Right lung (tissue), 5 donors: Measurements from ENCODE around the gene REV3L. TPM values are rescaled to one million over a fixed set of nuclear protein-coding genes. Genes with fewer than 3 reads are reported as not detected.
A peak's percentile ranks its signal among the peaks of the same experiment; 100 is the strongest.
"Not testable (repeated sequence)": the region's sequence is repeated elsewhere in the genome, so short reads cannot be mapped to it uniquely, and the experiment has no call there.

Source experiments
- DNase-seq, 2 donors: peaks; one replicate each; pipeline ENCODE4 v3.0.0-alpha.2; 2013
- polyA plus RNA-seq, 5 donors: library from polyadenylated mRNA; unstranded; fragments of 120-200 nt; gene quantifications; one replicate each; pipeline versions ENCODE4 v1.2.1 to v1.2.3, GENCODE V29; 2013; ENCODE audit warnings: inconsistent platforms in 1 of 5, low replicate concordance in 1 of 5; ENCODE audit not compliant: insufficient read length in 5 of 5, insufficient read depth in 1 of 5

Gene REV3L
- polyA plus RNA-seq, 5 donors = 45.5 to 67.0 (median 63.9) TPM

GRCh38 chr6:111265842-111266241 lies 217.2 kb downstream of the REV3L start:
- no peak for DNase-seq

DNA sequence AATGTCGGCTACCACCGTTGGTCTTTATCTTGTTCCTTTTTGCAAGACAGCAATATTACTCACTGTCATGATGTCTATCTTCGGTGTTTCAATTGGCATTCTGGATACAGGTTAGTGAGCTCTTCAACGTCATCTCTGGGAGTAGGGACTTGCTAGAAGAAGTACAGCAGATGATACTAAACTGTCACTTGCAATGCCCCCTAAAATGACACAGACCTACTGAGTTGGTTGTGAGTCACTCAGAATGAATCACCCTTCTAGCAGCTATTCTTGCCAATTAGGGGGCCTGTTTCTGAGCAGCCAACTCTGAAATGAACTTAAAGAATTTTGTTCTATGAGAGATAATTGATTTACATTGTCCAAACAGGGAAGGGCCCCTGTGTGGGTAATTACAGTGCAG lies 219.2 kb downstream of the REV3L start:
- DNase-seq = no peak

DNA sequence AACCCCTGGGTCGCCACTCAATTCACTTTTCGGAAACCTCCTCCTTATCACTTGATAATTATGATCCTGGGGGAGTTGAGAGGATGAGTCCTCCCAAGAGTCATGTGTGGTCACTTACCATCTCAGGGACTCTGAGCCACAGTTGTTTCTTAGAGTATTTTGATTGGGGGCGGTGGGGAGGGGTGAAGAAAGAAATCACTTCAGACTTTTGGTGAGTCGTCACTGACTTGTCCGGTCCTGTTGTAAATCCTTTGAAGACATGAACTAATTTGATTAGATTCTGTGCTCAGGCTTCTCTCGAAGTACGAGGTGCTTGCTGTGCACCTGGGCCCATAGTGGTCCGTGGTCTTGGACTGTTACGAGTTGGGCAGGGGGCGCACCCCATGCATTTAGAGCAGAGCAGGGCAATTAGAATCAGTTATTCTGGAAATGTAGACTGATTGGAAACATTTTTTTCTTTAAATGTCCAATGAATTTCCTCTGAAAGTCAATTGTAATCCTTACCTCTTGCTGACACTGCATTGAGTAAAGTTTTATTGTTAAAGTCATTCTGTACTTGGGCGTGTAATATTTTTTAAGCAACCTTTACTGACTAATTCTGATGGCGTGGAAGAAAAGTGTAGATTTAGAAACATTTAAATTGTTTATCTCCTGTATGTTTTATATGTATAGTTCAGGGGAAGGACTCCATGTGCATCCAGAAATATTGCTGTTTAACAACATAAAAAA lies 222.3 kb downstream of the REV3L start:
- no peak for DNase-seq

GRCh38 chr6:111259089-111259831 lies 223.8 kb downstream of the REV3L start:
- peak; percentile 99 to 100 for DNase-seq

- DNase-seq = no peak
Measured at GRCh38 chr6:111258615-111259088, 224.4 kb downstream of the REV3L start.

GRCh38 chr6:111258010-111258409 lies 225.0 kb downstream of the REV3L start:
- DNase-seq = no peak

GRCh38 chr6:111256646-111257045 lies 226.4 kb downstream of the REV3L start:
- DNase-seq = no peak

DNA sequence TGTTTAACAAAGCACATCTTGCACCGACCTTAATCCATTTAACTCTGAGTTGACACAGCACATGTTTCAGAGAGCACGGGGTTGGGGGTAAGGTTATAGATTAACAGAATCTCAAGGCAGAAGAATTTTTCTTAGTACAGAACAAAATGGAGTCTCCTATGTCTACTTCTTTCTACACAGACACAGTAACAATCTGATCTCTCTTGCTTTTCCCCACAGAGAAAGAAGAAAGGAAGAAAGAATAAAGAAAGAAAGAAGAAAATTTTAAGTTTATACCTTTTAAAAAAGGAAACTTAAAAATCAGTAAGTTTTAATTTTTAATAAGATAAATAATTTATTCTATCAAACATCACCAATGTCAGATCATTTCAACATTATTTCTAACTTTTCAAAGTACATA lies 227.2 kb downstream of the REV3L start:
- DNase-seq = not testable (repeated sequence)

GRCh38 chr6:111254779-111255166 lies 228.2 kb downstream of the REV3L start:
- DNase-seq = no peak

DNA sequence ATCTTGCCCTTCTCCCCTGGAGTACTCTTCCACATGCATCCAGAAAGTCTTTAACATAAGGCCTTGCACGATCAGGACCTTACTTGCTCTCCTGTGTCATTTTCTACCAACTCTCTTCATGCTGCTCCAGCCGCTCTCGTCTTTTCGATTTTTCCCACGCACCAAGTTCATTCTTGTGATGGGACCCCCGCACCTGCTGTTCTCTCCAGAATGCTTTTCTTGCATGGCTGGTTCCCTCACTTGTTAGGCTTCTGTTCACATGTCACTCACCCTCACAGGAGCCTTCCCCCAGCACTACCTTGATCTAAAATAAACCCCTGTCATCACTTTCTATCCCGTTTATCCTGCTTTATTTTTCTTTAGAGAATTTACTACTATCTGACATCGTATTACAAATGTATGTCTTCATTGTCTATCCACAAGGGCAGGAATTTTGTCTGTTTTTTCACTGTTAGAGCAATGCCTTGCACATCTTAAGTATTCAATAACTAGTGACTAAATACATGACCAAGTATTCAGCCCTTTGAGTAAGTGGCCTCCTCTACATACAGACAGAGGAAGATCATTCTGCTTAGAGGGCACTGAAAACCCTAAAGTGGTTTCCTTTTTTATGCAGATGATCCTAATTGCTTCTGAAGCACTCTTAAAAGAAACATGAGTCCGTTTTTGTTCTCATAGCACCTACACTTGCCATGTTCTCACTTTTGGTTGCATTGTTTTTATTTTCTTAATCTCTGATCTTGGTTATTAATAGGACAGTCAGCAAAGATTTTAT lies 228.8 kb downstream of the REV3L start:
- DNase-seq = no peak

GRCh38 chr6:111252726-111253125 lies 230.3 kb downstream of the REV3L start:
- DNase-seq = no peak

GRCh38 chr6:111250791-111251354 lies 232.1 kb downstream of the REV3L start:
- DNase-seq = no peak

Other genes starting within 250 kb of the REV3L start
- 10 to 100 TPM; 36.3 to 53.0 (median 47.1) TPM for gene TRAF3IP2, start 122.7 kb upstream of the REV3L start, polyA plus RNA-seq